NT2/D1 (cell line): ENCODE results near the gene TRIM71.

Experiments
- SUZ12 ChIP-seq: IDR thresholded peaks from 2 replicates; pipeline ENCODE4 v1.6.1; 2011; ENCODE audit not compliant: insufficient read length, insufficient read depth; ENCODE audit errors: extremely low read depth
- YY1 ChIP-seq: IDR thresholded peaks from 2 replicates; pipeline ENCODE4 v1.6.1; 2011; ENCODE audit not compliant: insufficient read length, insufficient read depth

GRCh38 chr3:32913790-32914446 lies 96.1 kb downstream of the TRIM71 start:
- no peak for TF ChIP-seq YY1
- TF ChIP-seq SUZ12: no peak
